ENCODE measurements around the gene SF3B4.

The SF3B4 gene

GRCh38 chr1:149927056-149927562, 494 bp downstream of the SF3B4 start:
- Histone ChIP-seq H3K36me3 (ENCODE audit: insufficient read depth, low read length) (peaks cover 49% of the 10 kb centered on the region), H3K27ac (ENCODE audit: low read length) (peak overlapping the region; percentile 96), H3K27me3 (ENCODE audit: insufficient read depth, low read length, poor library complexity) (no peaks in the 10 kb centered on the region), H3K4me3 (ENCODE audit: low read depth in 1 of 2, low read length in 2 of 2) (peak overlapping the region; percentile 94 to 95), H2AFZ (ENCODE audit: low read depth, low read length) (peak overlapping the region; percentile 85), H3K9ac (ENCODE audit: low read depth, low read length) (peak overlapping the region; percentile 91), H3K9me3 (ENCODE audit: insufficient read depth, low read length, severe bottlenecking) (no peaks in the 10 kb centered on the region), H4K20me1 (ENCODE audit: insufficient read depth, low read length) (peaks cover 26% of the 10 kb centered on the region), H3K79me2 (ENCODE audit: insufficient read depth, low read length) (peaks cover 33% of the 10 kb centered on the region), H3K4me2 (ENCODE audit: insufficient read depth, low read length) (peak overlapping the region; percentile 78), H3K4me1 (ENCODE audit: insufficient read depth, low read length) (peaks cover 37% of the 10 kb centered on the region)
- TF ChIP-seq EZH2 (IDR thresholded peaks at IDR 0.05; ENCODE audit: borderline replicate concordance, low read depth, low read length, severe bottlenecking) (no peak), CTCF (IDR thresholded peaks at IDR 0.05; ENCODE audit: borderline replicate concordance, extremely low read depth, low read length, poor library complexity, severe bottlenecking) (no peak)
- ATAC-seq (ENCODE audit: insufficient read depth, low read depth) (no peak), DNase-seq (no peak)

GRCh38 chr1:149926296-149926695, 1.3 kb downstream of the SF3B4 start:
- Histone ChIP-seq H4K20me1 (ENCODE audit: insufficient read depth, low read length) (peaks cover 26% of the 10 kb centered on the region), H2AFZ (ENCODE audit: low read depth, low read length) (no peak overlapping the region), H3K27ac (ENCODE audit: low read length) (no peak overlapping the region), H3K4me2 (ENCODE audit: insufficient read depth, low read length) (peak overlapping the region; percentile 78), H3K9me3 (ENCODE audit: insufficient read depth, low read length, severe bottlenecking) (no peaks in the 10 kb centered on the region), H3K4me1 (ENCODE audit: insufficient read depth, low read length) (peaks cover 37% of the 10 kb centered on the region), H3K9ac (ENCODE audit: low read depth, low read length) (peak overlapping the region; percentile 91), H3K4me3 (ENCODE audit: low read depth in 1 of 2, low read length in 2 of 2) (peak overlapping the region; percentile 94 to 95; a peak in 3 of 4 replicates), H3K36me3 (ENCODE audit: insufficient read depth, low read length) (peaks cover 53% of the 10 kb centered on the region), H3K79me2 (ENCODE audit: insufficient read depth, low read length) (peaks cover 33% of the 10 kb centered on the region), H3K27me3 (ENCODE audit: insufficient read depth, low read length, poor library complexity) (no peaks in the 10 kb centered on the region)
- DNase-seq (no peak), ATAC-seq (ENCODE audit: insufficient read depth, low read depth) (no peak)
- TF ChIP-seq EZH2 (IDR thresholded peaks at IDR 0.05; ENCODE audit: borderline replicate concordance, low read depth, low read length, severe bottlenecking) = no peak
- no peak for TF ChIP-seq CTCF (IDR thresholded peaks at IDR 0.05; ENCODE audit: borderline replicate concordance, extremely low read depth, low read length, poor library complexity, severe bottlenecking)

GRCh38 chr1:149925751-149926150, 1.9 kb downstream of the SF3B4 start:
- Histone ChIP-seq H3K4me2 (ENCODE audit: insufficient read depth, low read length) (peak overlapping the region; percentile 78), H3K9me3 (ENCODE audit: insufficient read depth, low read length, severe bottlenecking) (no peaks in the 10 kb centered on the region), H2AFZ (ENCODE audit: low read depth, low read length) (no peak overlapping the region), H3K27me3 (ENCODE audit: insufficient read depth, low read length, poor library complexity) (no peaks in the 10 kb centered on the region), H3K36me3 (ENCODE audit: insufficient read depth, low read length) (peaks cover 53% of the 10 kb centered on the region), H3K9ac (ENCODE audit: low read depth, low read length) (peak overlapping the region; percentile 91; the same call in 1 of the 2 replicates), H4K20me1 (ENCODE audit: insufficient read depth, low read length) (peaks cover 26% of the 10 kb centered on the region), H3K79me2 (ENCODE audit: insufficient read depth, low read length) (peaks cover 33% of the 10 kb centered on the region), H3K4me1 (ENCODE audit: insufficient read depth, low read length) (peaks cover 37% of the 10 kb centered on the region), H3K27ac (ENCODE audit: low read length) (no peak overlapping the region), H3K4me3 (ENCODE audit: low read depth in 1 of 2, low read length in 2 of 2) (peak overlapping the region in 1 of 2 experiments; percentile 94; a peak in 2 of 4 replicates)
- ATAC-seq (ENCODE audit: insufficient read depth, low read depth) (no peak), DNase-seq (no peak)
- TF ChIP-seq CTCF (IDR thresholded peaks at IDR 0.05; ENCODE audit: borderline replicate concordance, extremely low read depth, low read length, poor library complexity, severe bottlenecking) (no peak), EZH2 (IDR thresholded peaks at IDR 0.05; ENCODE audit: borderline replicate concordance, low read depth, low read length, severe bottlenecking) (no peak)

Data from DND-41 (cell line).